Measurements from ENCODE around the gene CEP152.
"Not testable (repeated sequence)": the region's sequence is repeated elsewhere in the genome, so short reads cannot be mapped to it uniquely, and the experiment has no call there.

CEP152 gene

DNA sequence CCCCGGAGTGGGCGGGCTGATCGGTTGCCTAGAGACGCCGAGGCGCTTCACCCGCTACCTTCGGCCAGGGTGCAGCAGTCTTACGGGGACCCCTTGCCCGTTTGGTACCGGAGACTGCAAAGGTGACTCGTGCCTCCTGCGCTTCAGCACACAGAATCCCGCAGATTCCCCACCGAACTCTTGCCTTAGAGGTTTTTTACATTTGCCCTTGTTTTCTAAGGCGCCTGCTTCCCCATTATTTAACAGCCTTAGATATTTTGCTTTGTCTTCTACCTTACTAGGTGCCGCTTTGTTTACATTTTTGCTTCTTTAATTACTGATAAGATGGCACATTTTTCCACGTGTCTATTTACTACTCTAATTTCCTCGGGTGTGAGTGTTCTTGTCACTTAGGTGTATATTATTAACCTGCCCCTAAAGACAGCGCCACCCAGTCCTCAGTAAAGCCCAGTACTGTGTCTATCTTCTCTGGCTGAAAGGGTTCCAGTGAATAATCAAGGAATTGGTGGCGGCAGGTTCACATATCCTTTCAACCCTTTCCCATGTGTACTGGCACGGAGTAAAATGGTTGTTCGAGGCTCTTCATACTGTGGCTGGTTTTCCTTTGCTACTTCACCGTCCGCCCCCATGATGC is 573 bp upstream of the CEP152 start:
- peak in 1 of 3 donors; percentile 3 for DNase-seq

DNA sequence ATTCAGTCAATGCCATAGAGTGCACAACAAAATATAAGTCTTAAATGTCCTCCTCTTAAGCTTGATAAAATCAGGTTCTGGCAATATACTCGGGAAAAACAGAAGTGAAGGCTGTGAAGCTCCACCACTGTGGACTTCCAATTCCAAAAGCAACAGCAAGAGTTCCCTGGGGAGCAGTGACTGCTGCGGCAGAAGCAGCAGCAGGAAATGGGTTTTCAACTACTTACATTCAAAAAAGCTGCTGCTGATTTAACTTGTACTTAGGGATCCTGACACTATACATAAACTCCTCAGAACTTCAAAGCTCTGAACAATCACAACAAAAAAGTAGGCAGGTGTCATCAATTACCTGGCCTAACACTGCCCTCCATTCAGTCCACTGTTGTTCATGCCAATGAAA is 4.7 kb downstream of the CEP152 start:
- no peak for DNase-seq

DNA sequence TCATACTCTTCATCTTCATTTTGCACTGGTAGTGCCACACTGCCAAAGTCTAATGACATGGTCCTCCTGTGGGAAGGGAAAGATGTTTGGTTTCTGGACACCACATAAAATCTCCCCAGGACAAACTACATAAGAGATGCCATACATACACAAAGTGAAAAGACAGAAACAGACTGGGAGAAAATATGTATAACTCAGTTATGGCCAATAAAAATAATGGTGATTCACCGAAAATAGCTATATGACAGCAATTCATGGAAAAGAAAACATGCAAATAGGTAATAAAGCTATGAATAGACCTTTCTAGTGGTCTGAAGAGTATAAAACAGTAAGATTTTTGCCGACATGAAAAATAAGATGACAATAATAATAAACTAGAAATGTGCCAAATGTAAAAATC is 5.3 kb downstream of the CEP152 start:
- DNase-seq = no peak

DNA sequence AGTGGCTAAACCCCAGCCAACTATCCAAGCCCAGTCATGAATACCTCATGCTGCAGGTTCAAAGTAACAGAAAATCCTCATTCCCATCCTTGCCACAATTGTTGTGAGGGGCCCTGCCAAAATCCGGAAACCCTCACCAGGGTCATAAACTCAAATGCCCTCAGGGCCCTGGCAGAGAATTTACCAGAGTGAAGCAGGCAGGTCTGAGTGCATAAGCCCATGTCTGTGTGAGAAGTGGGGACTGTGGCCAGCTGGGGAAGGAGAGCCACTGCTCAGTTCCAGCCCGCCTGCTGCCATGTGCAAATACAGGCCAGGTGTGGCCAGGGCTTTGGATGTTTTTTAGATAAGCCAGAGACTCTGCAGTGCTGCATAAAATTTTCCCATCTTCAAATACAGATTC is 7.0 kb downstream of the CEP152 start:
- no peak for DNase-seq

DNA sequence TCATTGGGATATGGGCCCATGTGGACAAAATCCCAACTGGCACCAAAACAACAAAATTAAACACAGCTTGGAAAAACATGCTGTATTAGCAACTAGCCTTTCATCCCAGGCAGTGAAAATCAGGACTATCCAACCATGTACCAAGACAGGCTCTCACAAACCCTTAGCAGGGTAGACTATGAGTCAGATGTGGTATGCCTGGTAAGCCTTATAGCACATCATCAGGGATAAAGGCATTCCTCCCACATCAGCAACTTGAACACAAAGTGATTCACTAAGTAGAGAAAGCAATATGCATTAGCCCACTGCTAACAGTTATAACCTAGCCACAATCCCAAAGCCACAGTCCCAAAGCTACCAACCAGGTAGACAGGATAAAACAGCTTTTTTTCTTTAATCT is 8.0 kb downstream of the CEP152 start:
- peak; percentile 16 to 47 (median 27) for DNase-seq

DNA sequence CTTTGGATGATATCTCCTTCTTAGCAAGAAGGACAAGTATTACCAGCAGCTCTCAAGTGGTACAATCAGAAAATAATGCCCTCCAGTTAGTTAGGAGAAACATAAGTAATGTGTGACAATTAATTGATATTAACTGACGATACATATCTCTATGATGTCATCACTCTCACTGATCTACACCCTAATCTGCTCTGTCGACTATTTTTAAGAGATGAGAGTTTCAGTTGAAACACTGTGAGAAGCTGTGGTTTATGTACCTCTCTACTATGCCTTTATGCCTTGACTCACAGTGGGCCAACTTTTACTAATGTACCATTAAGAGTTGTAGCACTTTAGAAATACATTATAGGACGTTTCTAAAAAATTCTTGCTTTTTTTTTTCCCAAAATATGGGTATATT is 8.6 kb downstream of the CEP152 start:
- no peak for DNase-seq

DNA sequence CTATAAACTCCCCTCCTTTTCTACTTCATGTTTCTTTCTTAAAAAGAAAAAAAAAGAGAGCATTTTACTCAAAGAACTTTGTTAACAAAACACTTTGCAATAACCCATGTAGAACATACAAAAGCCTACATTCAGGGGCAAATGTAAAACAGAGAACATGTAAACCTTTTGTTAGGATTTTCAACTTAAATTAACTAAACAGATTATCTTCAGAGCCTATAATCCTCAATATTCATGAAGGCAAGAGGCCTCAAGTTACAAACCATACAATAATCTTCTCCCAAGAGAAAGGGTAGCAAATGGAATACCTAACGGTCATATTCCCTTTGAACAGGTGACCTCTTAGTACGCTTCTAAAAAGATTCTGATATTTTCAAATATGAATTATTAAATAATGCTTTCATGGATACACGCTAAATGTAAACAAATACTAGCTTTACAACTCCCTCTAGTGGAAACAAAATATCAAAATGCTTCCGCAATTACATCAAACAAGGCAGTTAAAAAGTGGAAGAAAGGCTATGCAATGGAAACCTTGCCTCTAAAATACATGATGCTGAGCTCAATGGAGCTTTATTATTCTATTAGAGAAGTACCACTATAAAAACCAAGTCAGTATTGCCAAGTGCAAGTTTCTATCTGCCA is 9.9 kb downstream of the CEP152 start:
- peak; percentile 46 to 77 (median 70) for DNase-seq

DNA sequence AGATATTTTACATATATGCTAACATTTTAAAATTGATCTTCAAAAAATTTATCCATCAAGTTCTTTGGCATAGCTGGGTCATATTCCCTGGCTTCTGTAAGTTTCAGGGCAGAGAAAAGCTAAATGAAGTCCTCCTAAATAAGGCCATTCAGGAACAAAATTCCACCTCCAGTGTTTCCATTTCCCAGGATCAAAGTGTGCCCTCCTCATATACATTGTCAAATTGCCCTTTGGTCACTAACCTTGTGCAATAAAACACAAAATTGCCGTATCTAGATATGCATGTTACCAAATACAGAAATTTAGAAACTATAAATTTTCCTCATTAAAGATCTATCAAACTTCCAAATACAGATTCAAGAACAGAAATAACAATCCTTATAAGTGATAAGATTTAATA is 10.6 kb downstream of the CEP152 start:
- no peak for DNase-seq

DNA sequence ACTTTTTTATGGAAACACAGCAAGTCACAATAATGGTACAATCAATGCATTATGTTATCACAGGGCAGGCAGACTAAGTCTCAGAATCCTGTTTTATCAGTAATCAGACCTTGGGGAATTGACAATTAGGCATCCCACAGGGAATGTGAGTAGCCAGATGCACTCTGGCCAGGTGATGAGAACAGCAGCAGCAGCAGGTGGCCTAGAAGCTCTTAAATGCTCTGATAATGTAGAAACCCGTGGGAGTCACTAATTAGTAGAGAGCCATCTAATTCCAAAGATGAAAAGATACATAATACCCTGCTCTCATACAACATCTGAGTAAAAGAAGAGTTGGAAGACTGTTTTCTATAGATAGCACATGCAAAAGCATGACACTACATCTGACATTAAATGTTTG is 12.6 kb downstream of the CEP152 start:
- DNase-seq = no peak

DNA sequence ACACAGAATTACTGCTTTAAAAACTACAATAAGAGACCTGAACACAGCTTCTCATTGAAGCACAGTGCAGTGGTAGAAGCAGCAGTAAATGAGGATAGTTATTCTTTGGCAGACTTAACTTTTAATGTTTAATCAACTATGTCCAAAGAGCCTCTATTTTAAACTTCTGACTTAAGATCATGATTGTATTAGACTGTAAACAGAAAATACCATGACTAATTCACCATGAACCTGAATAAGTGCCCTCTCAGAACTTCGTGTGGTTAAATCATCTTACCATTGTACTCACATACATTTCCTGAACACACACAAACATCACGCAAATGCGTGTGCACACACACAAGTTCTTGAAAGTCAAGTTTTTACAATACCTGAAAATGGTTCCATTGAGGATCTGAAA is 13.9 kb downstream of the CEP152 start:
- peak in 2 of 3 donors; percentile 17 to 24 for DNase-seq

DNA sequence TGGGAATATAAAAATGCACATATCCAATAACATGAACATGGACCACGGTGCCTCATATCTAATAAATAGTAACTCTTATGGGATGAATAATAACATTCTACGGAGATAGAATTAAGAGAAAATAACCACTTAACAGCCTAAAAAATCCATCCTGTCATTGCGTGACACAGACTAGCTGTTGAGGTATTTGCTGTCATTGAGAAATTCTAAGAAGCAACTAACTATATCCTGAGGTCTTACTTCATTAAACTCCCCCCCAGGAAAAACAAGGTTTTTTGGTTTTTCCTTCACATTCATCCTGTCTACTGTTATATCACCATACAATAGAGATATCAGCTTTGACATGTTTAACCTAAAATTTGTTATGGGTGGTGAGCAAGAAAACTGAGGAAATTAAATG is 14.3 kb downstream of the CEP152 start:
- no peak for DNase-seq

DNA sequence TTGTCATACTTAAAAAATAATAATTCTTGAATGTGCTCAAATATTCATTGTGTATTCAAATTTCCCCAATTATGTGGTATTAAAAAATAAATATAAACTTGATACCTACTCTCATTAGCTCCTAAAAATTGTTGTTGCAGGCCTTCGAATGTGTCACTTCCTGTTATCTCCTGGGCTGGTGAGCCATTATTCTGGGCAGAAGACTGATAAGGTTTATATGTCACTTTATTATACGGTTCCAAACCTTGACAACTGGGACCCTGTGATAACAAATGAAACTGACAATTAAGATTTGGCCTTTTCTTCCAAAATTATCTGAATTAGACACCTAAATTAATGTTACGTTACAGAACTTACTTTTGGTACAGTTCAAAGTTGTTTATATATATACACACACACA is 15.0 kb downstream of the CEP152 start:
- DNase-seq = no peak

DNA sequence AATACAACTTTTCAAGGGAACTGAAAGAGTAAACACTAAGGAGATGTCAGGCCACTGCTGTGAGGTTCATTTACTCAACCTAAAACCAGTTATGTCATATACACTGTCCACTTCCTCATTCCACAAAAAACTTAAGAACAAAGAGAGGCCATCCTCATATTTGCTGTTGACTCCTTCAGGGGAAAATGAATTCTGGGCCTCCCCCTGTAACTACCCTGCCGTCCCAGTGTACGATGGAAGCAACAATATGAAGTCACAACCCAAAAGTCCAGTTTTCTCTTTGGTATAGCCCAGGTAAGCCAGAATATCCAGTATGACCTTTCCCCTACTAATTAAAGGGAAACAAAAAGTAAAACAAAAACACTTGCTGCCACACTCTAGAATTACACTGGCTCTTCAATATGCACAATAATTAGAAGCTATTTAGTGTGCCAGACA is 16.2 kb downstream of the CEP152 start:
- peak; percentile 46 to 74 (median 68) for DNase-seq

DNA sequence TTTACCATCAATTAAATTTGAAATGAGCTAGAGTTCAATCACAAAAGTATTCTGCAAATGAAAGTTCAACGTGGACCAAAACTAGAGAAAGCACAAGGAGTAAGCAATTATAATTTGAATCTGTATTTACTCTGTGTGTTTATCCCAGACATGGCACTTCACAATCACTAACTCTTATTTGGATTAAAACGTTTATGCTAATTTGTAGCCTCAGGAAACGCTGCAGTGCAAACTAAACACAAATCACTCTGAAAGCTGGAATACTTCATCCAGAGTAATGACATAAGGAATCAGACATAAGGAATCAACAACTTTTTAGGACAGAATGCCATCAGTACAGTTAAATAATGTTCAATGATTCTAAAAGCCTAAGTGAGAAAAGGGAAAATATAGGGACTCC is 18.5 kb downstream of the CEP152 start:
- DNase-seq = no peak

DNA sequence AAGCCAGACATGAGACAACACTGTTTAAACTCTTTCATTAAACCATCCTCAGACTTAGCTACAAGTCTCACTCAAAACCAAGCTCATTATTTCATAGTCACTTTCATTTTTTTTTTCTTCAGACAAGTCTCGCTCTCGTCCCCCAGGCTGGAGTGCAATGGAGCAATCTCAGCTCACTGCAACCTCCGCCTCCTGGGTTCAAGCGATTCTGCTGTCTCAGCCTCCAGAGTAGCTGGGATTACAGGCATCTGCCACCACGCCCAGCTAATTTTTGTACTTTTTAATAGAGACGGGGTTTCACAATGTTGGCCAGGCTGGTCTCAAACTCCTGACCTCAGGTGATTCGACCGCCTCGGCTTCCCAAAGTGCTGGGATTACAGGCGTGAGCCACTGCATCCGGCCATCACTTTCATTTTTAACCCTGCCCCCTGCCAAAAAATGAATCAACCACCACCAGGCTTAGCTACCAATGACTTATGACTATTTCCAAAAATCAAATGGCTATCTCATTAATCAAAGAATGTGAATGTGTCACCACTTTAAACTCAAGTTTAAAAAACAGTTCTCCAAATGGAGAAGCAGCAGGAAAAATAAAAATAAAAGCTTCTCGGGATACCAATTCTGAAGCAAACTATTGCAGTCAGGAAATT is 20.3 kb downstream of the CEP152 start:
- not testable (repeated sequence) for DNase-seq

DNA sequence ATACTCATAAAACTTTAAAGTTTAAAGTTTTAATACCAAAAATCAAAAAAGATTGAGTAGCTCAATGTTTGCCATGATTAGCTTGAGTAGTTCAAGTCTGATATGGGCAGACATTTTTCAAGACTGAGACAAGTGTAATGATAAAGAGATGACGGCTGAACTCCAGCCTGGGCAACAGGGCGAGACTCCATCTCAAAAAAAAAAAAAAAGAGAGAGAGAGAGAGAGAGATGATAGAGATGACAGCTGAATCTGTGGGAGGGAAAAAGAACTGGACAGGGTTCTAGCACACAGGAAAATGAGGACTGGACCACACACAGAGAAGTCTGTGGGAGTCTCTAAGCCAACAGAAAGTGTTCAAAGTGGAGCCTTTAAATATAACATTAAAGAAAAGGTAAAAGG is 25.2 kb downstream of the CEP152 start:
- DNase-seq = no peak

DNA sequence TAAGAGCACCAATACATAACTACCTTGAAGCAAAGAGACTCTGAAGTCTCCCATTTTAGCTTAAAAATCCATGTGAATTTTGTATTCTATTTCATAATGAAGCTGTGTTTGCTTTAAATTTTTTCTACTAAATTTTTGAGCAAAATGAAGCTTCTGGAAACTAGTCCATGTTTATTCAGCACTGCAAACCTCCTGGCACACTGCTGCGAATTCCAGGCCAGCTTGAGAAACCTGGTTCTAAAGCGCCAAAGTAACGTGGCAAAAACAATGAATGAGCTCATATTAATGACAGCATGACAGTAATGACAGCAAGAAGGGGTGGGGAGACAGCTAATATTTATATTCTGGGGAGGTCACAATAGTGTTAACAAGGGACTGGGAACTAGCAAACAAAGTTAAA is 25.7 kb downstream of the CEP152 start:
- no peak for DNase-seq

DNA sequence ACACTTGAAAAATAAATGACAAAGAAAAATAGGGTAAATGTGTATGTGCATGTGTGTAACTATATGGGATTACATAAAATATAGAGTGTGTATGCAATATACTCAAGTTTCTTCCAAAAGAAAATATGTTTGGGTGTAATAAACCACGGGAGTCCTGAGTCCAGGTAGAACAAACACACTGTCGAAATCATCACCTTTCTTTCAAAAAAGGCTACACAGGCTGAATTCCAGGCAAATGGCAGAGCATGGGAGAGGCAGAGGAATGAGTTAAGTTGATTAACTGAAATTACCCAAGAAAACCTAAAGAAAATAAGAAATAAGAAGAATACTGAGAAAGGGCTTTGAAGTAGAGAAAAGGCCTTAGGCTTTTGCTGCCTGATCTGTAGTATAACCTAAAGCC is 26.1 kb downstream of the CEP152 start:
- DNase-seq = no peak

DNA sequence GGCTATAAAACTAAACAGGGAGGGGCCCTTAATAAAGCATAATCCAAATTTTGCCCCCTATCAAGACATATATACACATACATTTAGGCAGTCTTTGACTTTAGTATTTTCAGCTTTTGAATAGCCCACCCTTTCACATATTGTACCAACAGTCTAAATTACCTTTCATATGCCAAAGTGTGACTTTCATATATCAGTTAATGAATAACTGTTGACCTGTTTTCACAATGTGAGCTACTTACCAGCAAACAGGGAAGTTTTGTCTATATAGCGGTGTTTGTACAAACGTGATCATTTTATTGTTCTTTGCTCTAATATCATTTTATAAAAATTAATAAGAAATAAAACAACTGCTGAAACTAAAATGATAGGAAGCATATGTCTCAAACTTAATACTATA is 28.0 kb downstream of the CEP152 start:
- DNase-seq = no peak

DNA sequence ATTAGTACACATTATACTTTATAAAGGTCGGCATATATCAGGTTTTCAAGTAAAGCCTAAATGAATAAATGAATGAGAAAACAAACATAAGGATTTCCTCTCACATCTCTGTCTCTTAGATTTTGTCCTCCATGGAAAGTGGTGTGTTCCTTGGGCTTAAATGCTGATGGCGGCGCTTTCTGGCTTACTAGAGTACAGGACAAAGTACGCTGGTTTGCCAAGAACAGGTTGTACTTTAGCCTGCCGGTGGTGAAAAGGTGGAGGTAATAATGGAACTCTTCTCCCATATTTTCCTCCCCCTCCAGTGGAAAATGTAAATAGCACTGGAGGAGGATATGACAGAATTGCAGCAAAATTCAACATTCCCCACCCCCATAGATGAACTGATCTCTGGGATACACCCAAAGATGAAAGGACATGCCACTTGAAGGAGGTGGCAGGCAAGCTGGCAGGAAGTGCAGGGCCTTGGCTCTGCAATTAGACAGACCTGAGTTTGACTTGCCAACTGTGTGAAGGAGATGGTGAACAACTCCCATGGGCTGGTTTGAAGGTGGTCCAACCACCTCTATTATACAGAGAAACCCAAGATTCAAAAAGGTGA is 29.3 kb downstream of the CEP152 start:
- DNase-seq = no peak

DNA sequence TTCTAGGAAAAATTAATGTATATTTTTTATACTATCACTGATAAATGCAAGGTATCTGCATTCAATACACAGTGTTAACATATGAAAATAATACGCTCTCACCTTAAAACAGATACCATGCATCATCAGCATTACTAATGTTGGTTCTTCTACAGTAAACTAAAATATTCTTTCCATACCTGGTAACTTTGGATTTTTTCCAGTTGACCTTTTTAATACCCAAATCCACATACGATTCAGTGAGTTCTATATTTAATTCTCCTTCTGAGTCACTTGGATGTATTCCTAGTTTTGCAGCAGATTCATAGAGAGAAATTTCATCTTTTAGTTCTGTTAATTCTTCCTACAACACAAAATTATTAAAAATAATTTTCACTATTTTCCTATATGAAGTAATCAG is 29.9 kb downstream of the CEP152 start:
- no peak for DNase-seq

DNA sequence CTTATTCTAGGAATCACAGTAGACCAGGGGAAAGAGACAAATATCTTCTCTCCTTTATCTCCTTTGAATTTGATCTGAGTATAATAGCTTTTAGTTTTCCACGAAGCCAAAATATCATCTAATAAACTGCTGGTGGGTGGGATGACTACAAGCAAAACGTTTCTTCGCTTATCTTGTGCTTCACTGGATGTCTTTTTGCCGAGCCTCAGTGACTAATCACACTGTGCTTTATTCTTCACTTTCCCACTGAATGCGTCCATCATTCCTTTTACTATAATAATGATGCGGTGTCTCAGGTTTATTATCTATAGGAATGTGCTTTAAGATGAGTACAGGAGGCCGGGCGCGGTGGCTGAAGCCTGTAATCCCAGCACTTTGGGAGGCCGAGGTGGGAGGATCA is 32.5 kb downstream of the CEP152 start:
- no peak for DNase-seq

DNA sequence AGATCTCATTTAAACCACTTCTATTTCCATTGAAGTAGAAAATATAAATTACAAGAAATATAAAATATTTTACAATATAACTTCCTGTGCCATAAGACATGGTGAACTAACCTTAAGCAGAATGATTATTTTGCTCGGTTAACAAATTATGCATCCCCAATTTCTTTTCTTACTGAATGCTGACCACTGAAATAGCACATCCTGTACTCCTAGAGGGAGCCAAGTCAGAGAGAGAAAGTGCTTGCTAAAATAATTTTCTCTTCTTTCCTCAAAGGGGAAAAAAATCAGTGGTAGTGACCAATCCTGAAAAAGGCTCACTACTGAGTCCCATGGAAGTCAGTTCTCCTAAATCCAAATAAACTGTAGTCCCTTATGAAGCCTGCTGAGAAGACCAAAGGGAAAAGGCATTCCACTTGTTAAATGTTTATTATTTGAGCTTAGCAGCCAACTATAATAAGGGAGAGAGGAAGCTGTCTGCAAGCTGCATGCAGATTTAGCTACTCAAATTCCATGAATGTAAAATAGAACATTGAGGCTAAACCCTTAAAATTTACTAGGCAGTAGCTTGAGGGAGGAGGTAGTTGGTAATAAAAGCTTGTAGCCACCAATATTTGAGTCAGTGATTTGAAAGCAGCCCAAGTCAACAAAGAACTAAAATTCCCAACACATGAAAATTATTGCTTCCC is 33.1 kb downstream of the CEP152 start:
- DNase-seq = no peak

DNA sequence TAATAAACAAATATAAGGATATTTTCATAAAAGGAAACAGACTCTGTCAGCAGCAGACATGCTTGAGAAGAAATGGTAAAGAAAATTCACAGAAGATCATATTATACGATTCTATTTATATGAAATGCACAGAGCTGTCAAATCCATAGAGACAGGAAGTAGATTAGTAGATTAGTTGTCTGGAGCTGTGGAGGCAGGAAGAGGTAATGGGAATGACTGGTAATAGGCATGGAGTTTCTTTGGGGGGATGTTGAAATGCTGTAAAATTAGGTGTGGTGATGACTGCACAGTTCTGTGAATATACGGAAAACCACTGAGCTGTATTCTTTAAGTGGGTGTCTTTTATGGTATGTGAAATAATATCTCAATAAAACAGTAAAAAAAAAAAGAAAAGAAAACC is 35.3 kb downstream of the CEP152 start:
- no peak for DNase-seq

Measured in suppressor macrophage treated with lipopolysaccharide for 1 hour (primary cell).